Measurements from ENCODE around the gene SGMS1. TPM values are rescaled to one million over a fixed set of nuclear protein-coding genes. Genes with fewer than 3 reads are reported as not detected.

The SGMS1 gene
- total RNA-seq, 1 experiment from 2014 or later: 25.5 TPM

DNA sequence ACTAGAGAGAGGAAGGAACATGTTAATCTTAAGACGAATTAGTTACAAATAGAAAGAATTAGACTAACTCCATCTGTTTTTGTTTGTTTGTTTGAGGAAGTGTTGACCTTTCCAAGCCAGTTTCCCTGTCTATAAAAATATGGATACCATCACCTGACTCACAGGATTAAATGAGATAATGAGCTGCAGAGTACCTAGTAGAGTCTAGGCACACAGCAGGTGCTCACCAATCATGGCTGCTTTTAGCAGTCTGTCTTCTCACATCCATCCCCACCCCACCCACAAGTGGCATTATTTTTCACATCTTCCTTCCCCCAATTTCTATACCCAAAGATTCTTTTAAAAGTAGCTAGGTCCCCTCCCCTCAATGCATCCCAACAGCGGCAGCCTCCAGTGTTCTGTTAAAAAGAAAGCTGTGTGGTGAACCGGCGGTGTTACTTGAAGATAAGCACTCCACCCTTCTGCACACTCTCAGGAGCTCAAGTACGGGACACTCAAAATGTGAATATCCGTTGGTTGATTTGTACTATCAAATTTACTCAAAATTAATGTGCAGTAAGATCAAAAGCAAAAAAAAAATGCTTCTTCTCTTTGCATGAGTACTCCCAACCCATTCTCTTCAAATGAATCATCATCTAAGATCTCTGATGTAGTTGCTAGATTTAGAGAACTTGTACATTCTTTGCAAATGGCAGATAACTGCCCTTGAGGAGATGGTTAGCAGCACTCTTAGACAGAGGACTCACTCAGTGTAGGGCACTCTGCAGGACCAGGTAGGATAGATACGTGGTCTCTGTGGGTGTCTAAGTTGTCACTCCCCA is 227.1 kb downstream of the SGMS1 start:
- no peak for DNase-seq (ENCODE audit: low spot score)
- in situ Hi-C loops (cut with HindIII; ENCODE audit: low sequenced_read_pairs): no loop called here

DNA sequence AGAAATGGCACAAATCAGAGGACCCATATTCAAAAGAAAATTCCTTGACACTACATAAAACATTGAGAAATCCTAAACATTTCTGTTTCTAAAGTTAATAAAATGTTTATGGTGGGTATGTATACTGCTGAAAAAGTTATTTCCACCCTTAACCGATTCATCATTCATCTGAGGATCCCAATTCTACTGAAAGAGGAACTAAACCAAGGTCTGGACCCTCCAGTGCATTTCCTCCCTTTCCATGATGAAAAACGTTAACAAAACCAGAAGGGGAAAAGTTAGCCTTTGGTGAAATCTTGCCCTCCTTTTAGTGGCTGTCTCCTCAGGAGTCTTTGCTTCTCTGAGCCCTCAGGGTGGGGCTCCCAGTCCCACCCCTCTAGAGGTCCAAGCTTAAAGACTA is 227.9 kb downstream of the SGMS1 start:
- in situ Hi-C loops (cut with HindIII; ENCODE audit: low sequenced_read_pairs): no loop called here
- no peak for DNase-seq (ENCODE audit: low spot score)

DNA sequence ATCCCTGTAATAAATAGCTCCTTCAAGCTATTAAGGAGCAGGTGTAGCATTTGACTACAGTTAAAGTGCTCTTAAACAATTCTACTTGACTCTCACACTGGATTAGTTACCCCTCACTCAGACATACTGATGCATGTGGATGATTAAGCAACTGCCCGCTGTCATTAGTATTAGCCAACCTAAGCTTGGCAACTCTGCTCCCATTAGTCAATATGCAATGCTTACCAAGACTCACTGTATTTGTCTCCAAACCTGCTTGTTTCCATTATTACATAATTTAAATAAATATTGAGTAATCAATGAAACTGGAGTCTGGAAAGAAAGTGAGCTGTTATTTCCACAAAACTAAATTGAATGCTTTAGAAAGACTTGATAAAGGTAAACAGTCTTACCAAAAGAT is 228.5 kb downstream of the SGMS1 start:
- DNase-seq (ENCODE audit: low spot score): no peak
- in situ Hi-C loops (cut with HindIII; ENCODE audit: low sequenced_read_pairs): no loop called here

DNA sequence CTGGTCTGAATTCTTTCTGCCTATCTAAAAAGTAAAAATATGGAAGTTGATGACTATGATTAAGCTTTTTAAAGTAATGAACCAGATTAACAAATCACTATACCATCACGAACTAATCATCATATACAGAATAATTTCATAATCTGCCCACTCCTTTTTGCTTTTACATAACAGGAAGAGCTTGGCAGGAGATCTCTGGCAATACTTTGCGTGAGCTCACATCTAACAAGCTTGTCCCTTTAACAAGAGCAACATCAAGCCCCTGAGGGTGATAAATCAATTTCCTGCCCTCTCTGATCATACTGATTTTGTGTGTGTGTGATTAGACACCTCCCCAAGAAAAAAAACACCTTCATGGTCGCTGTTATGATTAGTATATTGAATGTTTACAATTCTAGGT is 228.9 kb downstream of the SGMS1 start:
- DNase-seq (ENCODE audit: low spot score): no peak
- in situ Hi-C loops (cut with HindIII; ENCODE audit: low sequenced_read_pairs): no loop called here

DNA sequence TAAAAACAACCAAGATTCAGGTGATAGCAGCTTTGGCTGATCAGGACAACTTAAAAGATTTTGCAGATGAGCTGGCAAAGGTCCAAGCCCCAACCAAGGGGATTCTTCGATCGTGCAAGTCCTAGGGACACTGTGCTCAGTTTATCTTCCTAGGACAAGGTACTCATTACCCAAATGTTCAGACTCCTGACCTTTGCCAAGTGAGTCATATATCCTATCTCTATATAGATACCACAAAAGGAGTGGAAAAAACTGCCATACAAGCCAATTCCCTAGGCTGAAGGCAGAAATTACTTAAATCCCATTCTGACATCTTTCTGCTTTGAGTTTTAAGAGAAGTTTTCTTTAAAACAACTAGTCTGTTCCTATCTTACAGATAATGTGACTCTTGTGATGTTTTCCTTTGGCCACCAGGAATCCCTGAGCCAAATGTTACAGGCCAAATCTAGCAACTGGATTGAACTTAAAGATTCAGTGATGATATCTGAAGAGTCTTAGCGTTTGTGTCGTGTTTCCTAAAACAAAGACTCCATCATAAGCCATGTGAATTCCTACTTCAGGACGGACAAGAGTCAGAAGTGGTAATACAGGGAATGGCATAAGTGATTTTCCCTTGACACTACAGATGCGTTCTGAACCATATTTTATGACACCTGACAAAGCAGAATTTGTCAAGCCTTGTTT is 229.8 kb downstream of the SGMS1 start:
- no peak for DNase-seq (ENCODE audit: low spot score)
- in situ Hi-C loops (cut with HindIII; ENCODE audit: low sequenced_read_pairs): no loop called here

DNA sequence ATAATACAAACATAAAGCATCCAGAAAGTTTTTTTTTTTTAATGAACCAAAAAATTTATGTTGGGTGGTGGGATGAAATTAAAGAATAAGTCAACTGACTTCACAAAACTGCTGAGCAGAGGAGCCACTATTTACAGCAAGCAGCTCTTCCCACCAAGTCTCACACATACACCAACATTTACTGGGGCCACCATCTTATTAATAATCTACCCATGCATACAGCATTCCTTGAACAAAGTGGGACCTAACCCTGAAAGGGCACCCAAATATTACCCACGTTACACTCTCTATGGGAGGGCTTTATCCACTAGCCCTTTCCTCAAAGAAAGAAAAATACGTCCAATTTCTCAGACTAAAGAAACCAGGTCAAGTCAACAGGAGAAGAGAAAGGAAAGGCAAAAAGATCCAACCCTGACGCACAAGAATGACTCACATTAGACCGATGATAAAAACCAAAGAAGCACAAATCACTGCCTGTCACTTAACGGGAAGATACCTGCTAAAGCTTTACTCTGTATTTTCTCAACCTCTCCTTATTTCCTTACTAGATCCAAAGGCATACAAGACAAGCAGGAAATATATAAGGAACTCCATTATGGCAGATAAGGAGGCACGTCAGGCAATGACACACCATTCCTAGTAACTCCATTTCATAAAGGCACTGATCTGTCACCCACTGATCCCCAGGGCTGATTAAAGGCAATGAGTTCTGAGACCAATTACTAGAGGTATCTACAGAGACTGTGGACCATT is 230.6 kb downstream of the SGMS1 start:
- no peak for DNase-seq (ENCODE audit: low spot score)
- in situ Hi-C loops (cut with HindIII; ENCODE audit: low sequenced_read_pairs): no loop called here

DNA sequence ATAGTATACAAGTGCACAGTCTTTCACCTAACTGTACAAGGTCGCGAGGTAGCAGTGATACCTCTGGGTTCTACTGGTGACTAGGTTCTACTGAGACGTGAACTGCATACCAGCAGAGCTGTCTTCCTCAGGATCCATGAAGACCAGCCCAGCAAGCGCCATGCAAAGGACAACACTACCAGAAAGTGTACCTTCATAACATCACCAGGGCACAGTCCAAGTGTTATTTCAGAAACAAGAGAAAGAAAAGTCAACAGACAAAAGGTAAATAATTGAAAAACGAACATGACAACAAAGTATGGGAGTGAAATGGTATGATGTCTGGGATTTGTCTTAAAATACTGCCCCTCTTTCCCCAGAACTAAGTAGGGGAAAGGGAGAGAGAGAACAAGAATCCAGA is 231.3 kb downstream of the SGMS1 start:
- DNase-seq (ENCODE audit: low spot score): no peak
- in situ Hi-C loops (cut with HindIII; ENCODE audit: low sequenced_read_pairs): no loop called here

DNA sequence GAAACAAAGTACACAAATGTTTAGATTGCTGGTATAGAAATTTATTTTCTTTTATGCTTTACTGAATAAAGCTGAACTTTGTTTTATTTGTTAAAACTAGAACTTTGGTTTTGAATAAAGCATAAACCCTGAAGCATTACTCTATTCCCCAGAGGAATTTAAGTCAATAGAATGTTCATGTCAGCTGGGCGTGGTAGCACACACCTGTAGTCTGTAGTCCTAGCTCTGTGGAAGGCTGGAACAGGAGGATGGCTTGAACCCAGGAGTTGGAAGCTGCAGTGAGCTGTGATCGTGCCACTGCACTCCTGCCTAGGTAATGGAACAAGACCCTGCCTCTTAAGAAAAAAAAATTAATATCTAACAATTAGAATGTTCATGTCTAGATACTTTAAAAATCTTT is 233.5 kb downstream of the SGMS1 start:
- in situ Hi-C loops (cut with HindIII; ENCODE audit: low sequenced_read_pairs): no loop called here
- no peak for DNase-seq (ENCODE audit: low spot score)

DNA sequence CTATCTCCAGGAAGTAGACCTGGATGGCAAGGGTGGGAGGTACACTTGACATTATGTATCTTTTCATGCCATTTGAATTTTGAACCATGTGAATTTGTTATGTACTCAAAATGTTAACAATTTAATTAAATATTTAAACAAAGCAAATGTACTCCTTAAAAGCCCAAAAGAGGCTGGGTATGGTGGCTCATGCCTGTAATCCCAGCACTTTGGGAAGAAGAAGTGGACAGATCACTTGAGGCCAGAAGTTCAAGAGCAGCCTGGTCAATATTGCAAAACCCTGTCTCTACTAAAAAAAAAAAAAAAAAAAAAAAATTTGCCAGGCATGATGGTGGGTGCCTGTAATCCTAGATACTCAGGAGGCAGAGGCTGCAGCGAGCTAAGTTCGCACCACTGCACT is 235.6 kb downstream of the SGMS1 start:
- no peak for DNase-seq (ENCODE audit: low spot score)
- in situ Hi-C loops (cut with HindIII; ENCODE audit: low sequenced_read_pairs): no loop called here

DNA sequence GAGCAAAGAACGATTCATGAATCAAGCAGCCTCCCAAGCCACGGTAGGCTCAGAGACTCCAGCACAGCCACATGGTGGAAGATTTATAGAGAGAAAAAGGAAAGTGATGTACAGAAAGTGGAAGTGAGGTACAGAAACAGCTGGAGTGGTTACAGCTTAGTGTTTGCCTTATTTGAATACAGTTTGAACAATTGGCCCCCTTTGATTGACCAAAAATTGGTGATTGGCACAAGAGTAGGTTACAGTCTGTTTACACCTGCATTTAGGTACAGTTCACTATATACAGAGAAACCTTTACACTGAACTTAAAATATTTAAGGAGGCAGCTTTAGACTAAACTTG is 236.1 kb downstream of the SGMS1 start:
- DNase-seq (ENCODE audit: low spot score): no peak
- in situ Hi-C loops (cut with HindIII; ENCODE audit: low sequenced_read_pairs): no loop called here

DNA sequence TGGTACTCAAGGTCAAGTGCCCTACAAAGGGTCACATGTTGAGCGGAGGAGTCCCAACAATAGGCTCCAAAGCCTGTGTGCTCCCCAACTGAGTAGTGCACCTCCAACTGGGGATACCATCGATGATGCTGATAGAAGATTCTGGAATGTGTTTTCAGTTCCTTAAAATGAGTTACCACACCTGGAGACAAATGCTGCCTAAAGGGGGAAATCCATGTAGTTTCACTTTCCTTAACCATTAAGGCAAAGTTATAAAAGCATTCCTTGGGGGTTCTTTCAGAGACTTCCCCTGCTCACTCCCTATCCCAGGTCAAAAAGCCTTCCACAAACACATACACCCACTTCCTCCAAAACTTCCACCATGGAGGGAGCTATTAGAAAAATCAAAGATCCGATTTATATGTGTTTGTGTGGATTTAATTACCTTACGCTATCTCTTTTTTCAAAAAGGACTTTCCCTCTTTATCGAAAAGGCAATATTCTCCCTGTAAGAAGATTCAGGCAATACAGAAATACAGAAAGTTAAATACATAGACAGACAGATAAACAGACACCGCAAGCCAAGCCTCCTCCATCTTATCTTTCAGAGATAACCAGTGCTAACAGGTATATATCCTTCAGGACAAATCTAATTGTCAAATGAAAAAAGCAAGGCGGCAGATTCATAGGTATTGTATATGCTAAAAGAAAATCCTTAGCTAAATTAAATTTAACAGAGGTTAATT is 236.6 kb downstream of the SGMS1 start:
- DNase-seq (ENCODE audit: low spot score): no peak
- in situ Hi-C loops (cut with HindIII; ENCODE audit: low sequenced_read_pairs): no loop called here

DNA sequence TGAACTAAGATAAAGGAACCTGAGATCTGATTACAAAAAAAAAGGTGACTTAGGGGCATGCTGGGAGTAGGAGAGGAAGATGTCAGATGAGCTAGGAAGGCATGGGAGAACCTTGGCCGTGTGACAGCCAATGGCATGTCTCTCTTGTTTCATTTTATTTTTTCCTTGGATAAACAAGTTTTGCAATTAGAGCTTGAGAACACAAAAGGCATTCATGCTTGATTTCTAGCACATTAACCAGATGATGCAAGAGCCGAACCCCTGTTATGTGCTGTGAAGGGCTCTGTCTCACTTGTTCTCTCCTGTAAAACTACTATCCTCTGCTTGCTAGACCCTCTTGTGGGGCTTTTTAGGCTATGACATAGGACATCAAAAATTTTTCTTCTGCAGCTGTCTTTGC is 238.1 kb downstream of the SGMS1 start:
- in situ Hi-C loops (cut with HindIII; ENCODE audit: low sequenced_read_pairs): no loop called here

DNA sequence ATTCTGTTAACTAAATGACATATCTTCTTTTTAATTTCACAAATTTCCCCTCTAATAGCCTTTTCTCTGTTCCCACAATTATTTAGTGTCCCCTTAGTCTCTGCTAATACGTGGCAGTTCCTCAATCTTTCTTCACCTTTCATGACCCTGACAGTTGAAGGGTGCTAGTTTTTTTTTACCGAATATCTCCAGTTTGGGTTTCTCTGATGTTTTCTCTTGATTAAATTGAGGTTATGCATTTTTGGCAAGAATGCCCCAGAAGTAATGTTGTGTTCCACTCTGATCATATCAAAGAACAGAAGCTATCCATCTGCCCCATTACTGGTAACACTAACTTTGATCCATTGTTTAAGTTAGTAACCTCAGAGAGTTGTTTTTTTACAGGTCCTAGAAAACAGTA is 238.9 kb downstream of the SGMS1 start:
- in situ Hi-C loops (cut with HindIII; ENCODE audit: low sequenced_read_pairs): no loop called here
- no peak for DNase-seq (ENCODE audit: low spot score)

More for the DNA sequence above, 238.1 kb downstream of the SGMS1 start:
- peak; percentile 19 for DNase-seq (ENCODE audit: low spot score)

DNA sequence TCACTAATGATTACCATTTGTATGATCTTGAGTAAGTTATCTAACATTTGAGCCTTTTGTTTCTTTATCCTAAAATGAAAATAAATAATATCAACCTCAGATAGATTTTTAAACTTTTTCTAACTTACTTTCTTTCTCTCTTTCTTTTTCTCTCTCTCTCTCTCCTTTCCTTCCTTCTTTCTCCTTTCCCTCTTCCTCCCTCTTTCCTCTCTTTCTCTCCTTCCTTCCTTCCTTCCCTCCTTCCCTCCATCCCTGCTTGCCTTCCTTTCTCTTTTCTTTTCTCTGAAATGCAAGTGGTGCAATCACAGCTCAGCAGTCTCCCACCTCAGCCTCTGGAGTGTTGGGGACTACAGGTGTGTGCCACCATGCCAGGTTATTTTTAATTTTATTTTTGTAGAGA is 239.5 kb downstream of the SGMS1 start:
- in situ Hi-C loops (cut with HindIII; ENCODE audit: low sequenced_read_pairs): no loop called here
- DNase-seq (ENCODE audit: low spot score): no peak

DNA sequence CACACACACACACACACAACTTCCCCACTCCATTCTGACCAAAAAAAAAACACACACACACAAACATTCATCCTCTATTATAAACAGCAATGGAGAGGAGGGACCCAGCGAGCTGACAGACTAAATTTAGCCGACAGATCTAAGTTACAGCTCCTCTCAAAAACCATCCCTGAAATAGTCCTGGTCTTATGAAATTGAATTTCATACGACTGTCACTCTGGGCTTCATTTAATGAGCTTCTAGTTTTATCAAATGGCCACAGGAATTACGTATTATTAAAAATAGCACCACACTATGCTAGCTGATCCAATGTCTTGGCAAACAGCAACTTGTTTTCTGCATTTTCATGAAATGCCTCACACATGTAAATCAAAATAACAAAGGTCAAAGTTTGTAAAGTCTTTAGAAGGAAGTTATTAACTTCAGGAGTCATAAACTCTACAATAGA is 241.2 kb downstream of the SGMS1 start:
- no peak for DNase-seq (ENCODE audit: low spot score)
- in situ Hi-C loops (cut with HindIII; ENCODE audit: low sequenced_read_pairs): no loop called here

DNA sequence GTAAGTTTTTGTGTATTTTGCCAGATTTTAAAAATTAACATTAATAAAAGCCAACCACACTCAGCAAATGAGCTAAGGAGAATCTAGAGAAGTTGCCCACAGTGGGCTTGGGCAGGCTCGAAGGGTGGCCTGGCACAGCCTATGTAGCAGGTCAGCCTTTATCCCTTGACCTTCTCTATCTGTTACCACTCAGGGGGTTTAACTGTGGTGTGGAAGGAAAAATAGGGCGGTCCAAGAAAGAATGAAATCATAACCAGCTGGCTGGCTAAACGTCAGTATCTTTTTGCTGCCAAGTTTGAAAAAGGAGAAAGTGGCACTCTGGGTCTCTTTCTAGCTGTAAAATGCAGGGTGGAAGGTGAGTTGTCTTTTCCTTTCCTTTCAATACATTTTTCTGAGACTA is 242.1 kb downstream of the SGMS1 start:
- in situ Hi-C loops (cut with HindIII; ENCODE audit: low sequenced_read_pairs): no loop called here
- DNase-seq (ENCODE audit: low spot score): peak; percentile 36

DNA sequence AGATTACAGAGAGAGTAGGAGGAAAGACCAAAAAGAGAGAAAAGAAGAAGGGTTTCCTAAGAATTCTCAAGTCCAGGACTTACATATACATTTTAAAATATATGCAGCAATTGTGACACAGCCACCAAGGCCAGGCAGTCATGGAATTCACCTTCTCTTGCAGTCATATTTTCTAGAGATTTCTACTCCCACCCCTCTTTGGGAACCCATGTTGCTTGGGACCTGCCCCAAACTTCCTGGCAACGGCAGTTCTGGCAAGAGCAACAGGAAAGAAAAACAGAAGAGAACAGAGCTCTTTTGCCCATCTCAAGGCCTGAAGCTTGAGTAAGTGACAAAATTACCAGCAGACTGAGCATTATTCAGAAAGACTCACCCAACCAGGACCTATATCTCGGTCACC is 244.1 kb downstream of the SGMS1 start:
- in situ Hi-C loops (cut with HindIII; ENCODE audit: low sequenced_read_pairs): no loop called here
- no peak for DNase-seq (ENCODE audit: low spot score)

DNA sequence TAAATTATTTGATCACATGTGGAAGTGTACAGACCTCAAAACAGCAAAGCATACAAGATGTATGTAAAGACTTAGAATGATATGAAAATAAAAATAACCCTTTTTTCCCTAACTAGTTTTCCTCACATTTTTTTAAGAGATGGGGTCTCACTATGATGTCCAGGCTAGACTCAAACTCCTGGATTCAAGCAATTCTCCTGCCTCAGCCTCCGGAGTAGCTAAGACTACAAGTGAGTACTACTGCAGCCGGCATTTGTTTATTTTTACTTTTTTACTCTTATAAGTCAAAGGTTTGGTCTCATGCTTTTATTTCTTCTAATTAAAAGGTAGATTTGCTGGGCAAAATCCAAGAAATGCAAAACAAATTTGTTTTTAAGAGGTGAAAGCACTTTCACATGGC is 248.0 kb downstream of the SGMS1 start:
- in situ Hi-C loops (cut with HindIII; ENCODE audit: low sequenced_read_pairs): no loop called here
- DNase-seq (ENCODE audit: low spot score): no peak

DNA sequence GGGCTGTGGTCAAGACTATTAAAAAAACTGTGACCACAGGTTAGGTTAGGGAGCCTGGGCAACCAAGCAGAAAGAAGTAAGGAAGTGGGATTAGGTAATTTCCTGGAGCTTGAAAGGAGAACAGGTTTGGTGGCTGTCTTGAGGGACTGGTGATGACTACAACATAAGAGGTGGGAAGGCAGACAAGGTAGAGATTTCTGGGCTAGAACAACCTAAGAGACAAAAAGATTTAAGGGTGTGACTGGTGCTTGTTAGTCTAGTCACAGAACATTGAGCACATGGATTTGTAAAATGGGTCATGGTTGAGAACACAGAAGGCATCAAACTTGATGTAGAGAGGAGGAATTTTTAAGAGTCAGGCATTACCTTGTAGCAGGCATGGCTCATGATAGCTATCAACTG is 248.7 kb downstream of the SGMS1 start:
- in situ Hi-C loops (cut with HindIII; ENCODE audit: low sequenced_read_pairs): no loop called here
- DNase-seq (ENCODE audit: low spot score): no peak
